ENCODE data around the gene RASAL2. TPM values are rescaled to one million over a fixed set of nuclear protein-coding genes. Genes with fewer than 3 reads are reported as not detected.

RASAL2 gene
- total RNA-seq, 1 donor from 2014 or later, result 12.4 TPM

DNA sequence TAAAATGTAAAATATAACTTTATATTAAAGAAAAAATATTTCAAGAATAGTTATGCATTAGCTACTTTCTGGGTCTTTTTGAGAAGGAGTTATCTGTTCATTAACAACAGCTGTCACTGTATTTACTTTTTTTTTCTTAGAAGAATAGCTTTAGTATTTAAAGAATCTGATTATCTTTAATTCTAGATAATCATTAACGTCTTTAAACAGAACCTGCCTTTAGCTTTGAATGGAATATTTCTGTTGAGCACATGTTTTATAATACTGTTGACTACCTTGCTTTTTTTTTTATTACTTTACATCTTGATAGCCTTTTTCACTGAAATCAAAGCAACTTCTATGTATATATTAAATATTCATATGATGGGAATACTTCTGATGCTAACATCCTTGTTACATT is 270.9 kb downstream of the RASAL2 start:
- TF ChIP-seq CTCF (IDR thresholded peaks at IDR 0.05; ENCODE audit: insufficient read depth, low read length, severe bottlenecking), result no peak
- H3K36me3 ChIP-seq (ENCODE audit: control insufficient read depth, insufficient read depth, low read length), result no peaks in the 10 kb centered on the region
- DNase-seq (ENCODE audit: low read depth) (no peak), FAIRE-seq (no peak)
- no peaks in the 10 kb centered on the region for H3K27me3 ChIP-seq (ENCODE audit: control insufficient read depth, insufficient read depth, low read length)
- no peak overlapping the region for H3K4me3 ChIP-seq (ENCODE audit: low read depth, low read length)

GRCh38 chr1:178367151-178367550 is 273.2 kb downstream of the RASAL2 start:
- Histone ChIP-seq H3K4me3 (ENCODE audit: low read depth, low read length) (no peak overlapping the region), H3K36me3 (ENCODE audit: control insufficient read depth, insufficient read depth, low read length) (no peaks in the 10 kb centered on the region), H3K27me3 (ENCODE audit: control insufficient read depth, insufficient read depth, low read length) (no peaks in the 10 kb centered on the region)
- DNase-seq (ENCODE audit: low read depth) (no peak), FAIRE-seq (no peak)
- TF ChIP-seq CTCF (IDR thresholded peaks at IDR 0.05; ENCODE audit: insufficient read depth, low read length, severe bottlenecking), result no peak

- no peak for FAIRE-seq
- no peak for TF ChIP-seq CTCF (IDR thresholded peaks at IDR 0.05; ENCODE audit: insufficient read depth, low read length, severe bottlenecking)
- DNase-seq (ENCODE audit: low read depth), result no peak
- no peak overlapping the region for H3K4me3 ChIP-seq (ENCODE audit: low read depth, low read length)
- H3K27me3 ChIP-seq (ENCODE audit: control insufficient read depth, insufficient read depth, low read length), result no peaks in the 10 kb centered on the region
- no peaks in the 10 kb centered on the region for H3K36me3 ChIP-seq (ENCODE audit: control insufficient read depth, insufficient read depth, low read length)
These were observed 274.3 kb downstream of the RASAL2 start for GRCh38 chr1:178368208-178368607.

GRCh38 chr1:178371235-178371634 is 277.3 kb downstream of the RASAL2 start:
- FAIRE-seq (no peak), DNase-seq (ENCODE audit: low read depth) (no peak)
- Histone ChIP-seq H3K27me3 (ENCODE audit: control insufficient read depth, insufficient read depth, low read length) (no peaks in the 10 kb centered on the region), H3K4me3 (ENCODE audit: low read depth, low read length) (no peak overlapping the region), H3K36me3 (ENCODE audit: control insufficient read depth, insufficient read depth, low read length) (no peaks in the 10 kb centered on the region)
- TF ChIP-seq CTCF (IDR thresholded peaks at IDR 0.05; ENCODE audit: insufficient read depth, low read length, severe bottlenecking), result no peak

- H3K4me3 ChIP-seq (ENCODE audit: low read depth, low read length), result no peak overlapping the region
- no peak for FAIRE-seq
- TF ChIP-seq CTCF (IDR thresholded peaks at IDR 0.05; ENCODE audit: insufficient read depth, low read length, severe bottlenecking), result no peak
- H3K36me3 ChIP-seq (ENCODE audit: control insufficient read depth, insufficient read depth, low read length), result no peaks in the 10 kb centered on the region
- H3K27me3 ChIP-seq (ENCODE audit: control insufficient read depth, insufficient read depth, low read length), result no peaks in the 10 kb centered on the region
- DNase-seq (ENCODE audit: low read depth), result no peak
These were observed 278.1 kb downstream of the RASAL2 start for GRCh38 chr1:178371933-178372388.

- no peak for FAIRE-seq
- Histone ChIP-seq H3K4me3 (ENCODE audit: low read depth, low read length) (no peak overlapping the region), H3K36me3 (ENCODE audit: control insufficient read depth, insufficient read depth, low read length) (no peaks in the 10 kb centered on the region), H3K27me3 (ENCODE audit: control insufficient read depth, insufficient read depth, low read length) (no peaks in the 10 kb centered on the region)
- no peak for TF ChIP-seq CTCF (IDR thresholded peaks at IDR 0.05; ENCODE audit: insufficient read depth, low read length, severe bottlenecking)
- peak; percentile 29 for DNase-seq (ENCODE audit: low read depth)
These were observed 280.1 kb downstream of the RASAL2 start for GRCh38 chr1:178374016-178374415.
